Measurements from ENCODE around the gene SLC8A3.

Gene SLC8A3

DNA sequence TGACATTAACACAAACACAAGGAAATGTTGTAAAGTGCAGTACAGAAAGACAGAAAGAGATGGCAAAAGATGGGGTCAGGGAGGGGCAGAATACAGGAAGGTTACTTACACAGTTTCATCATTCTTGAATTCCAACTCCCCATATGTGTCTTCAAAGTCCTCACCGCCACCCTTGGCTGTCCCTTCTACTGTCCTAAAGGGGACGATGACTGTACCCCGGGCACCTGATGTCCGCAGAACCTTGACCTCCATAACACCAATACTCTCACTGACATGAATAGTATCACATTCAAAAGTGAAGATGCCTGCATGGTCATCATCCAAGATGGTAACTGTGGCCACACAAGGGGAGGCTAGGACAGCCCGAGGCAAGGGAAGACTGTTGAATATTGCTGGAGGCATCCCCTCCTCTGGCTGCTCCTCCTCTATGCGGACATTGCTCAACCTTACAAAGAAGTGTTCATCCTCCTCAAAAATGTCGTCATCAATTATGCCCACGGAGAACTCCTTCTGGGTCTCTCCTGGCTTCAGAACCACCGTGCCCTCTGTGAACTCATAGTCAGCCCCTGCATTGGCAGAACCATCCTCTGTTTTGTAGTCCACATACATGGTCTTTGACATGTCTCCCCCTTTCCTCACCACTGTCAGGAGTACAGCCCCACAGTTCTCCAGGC lies 22.1 kb downstream of the SLC8A3 start:
- in situ Hi-C loops (cut with HindIII; ENCODE audit: low pct_unique_long_range_greater_than_20kb, low sequenced_read_pairs): no loop called here
- TF ChIP-seq JUND (IDR thresholded peaks at IDR 0.05; ENCODE audit: low read depth): no peak
- DNase-seq (ENCODE audit: low read depth in 1 of 2, low spot score in 1 of 2): no peak

- no peak for DNase-seq (ENCODE audit: low read depth in 1 of 2, low spot score in 1 of 2)
- in situ Hi-C loops (cut with HindIII; ENCODE audit: low pct_unique_long_range_greater_than_20kb, low sequenced_read_pairs): no loop called here
These were observed 26.4 kb downstream of the SLC8A3 start for GRCh38 chr14:70162358-70162757.

GRCh38 chr14:70156592-70156991 lies 32.2 kb downstream of the SLC8A3 start:
- DNase-seq (ENCODE audit: low read depth in 1 of 2, low spot score in 1 of 2): no peak
- in situ Hi-C loops (cut with HindIII; ENCODE audit: low pct_unique_long_range_greater_than_20kb, low sequenced_read_pairs): no loop called here
- TF ChIP-seq JUND (IDR thresholded peaks at IDR 0.05; ENCODE audit: low read depth): no peak

More at GRCh38 chr14:70162358-70162757, 26.4 kb downstream of the SLC8A3 start:
- TF ChIP-seq JUND (IDR thresholded peaks at IDR 0.05; ENCODE audit: low read depth): no peak

GRCh38 chr14:70152704-70153103 lies 36.0 kb downstream of the SLC8A3 start:
- TF ChIP-seq JUND (IDR thresholded peaks at IDR 0.05; ENCODE audit: low read depth): no peak
- in situ Hi-C loops (cut with HindIII; ENCODE audit: low pct_unique_long_range_greater_than_20kb, low sequenced_read_pairs): no loop called here
- no peak for DNase-seq (ENCODE audit: low read depth in 1 of 2, low spot score in 1 of 2)

DNA sequence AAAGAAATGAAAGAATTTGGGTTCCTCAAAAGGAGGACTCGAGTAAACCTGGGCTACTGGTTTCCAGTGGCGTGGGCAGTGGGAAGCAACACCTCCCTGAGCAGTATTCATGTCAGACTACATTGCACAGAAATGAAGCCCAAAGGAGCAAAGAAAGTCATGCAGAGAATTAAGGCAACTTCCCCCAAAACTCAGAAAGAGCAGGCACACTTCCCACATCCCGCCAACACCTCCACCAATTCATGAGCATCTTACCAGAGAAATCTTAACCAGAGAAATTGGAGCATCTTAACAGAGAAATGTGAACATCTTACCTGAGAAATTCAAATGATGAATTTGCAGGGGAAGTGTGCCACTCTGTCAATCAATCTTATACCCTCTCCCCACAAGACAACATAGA lies 36.7 kb downstream of the SLC8A3 start:
- no peak for TF ChIP-seq JUND (IDR thresholded peaks at IDR 0.05; ENCODE audit: low read depth)
- in situ Hi-C loops (cut with HindIII; ENCODE audit: low pct_unique_long_range_greater_than_20kb, low sequenced_read_pairs): no loop called here
- DNase-seq (ENCODE audit: low read depth in 1 of 2, low spot score in 1 of 2): no peak

- in situ Hi-C loops (cut with HindIII; ENCODE audit: low pct_unique_long_range_greater_than_20kb, low sequenced_read_pairs): no loop called here
- TF ChIP-seq JUND (IDR thresholded peaks at IDR 0.05; ENCODE audit: low read depth): no peak
- DNase-seq (ENCODE audit: low read depth in 1 of 2, low spot score in 1 of 2): no peak
These were observed 39.1 kb downstream of the SLC8A3 start for GRCh38 chr14:70149596-70150165.

DNA sequence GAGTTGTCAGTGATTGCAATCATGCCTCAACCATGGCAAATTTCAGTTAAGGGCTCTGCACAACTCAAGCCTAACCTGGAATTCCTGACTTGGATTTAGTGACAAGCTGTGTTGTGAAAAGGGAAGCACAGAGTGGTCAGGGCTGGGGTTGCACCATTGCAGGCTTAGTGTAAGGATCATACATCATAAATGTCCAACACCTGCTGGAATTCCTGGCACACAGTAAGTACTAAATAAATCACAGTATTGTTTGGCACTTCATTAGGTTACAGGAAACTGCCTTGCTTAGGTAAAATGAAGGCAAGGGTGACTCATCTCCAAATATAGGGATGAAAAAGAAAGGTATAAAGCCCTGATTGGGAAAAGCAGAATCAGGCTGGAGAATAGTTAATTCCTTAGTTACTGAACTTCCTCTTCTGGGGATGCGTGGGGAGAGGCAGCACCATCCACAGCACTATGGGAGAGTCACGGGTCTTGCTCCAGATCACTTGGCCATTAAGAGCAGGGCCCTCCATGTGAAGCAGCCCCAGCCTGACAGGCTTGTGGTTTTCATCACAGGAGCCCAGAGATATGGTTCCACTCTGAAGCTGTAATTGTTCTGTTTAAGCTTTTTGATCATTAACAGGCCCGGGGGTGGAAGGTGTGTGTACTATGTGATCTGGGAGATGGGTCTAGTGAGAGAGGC lies 39.7 kb downstream of the SLC8A3 start:
- TF ChIP-seq JUND (IDR thresholded peaks at IDR 0.05; ENCODE audit: low read depth): no peak
- in situ Hi-C loops (cut with HindIII; ENCODE audit: low pct_unique_long_range_greater_than_20kb, low sequenced_read_pairs): no loop called here
- no peak for DNase-seq (ENCODE audit: low read depth in 1 of 2, low spot score in 1 of 2)

GRCh38 chr14:70148351-70148750 lies 40.4 kb downstream of the SLC8A3 start:
- TF ChIP-seq JUND (IDR thresholded peaks at IDR 0.05; ENCODE audit: low read depth): no peak
- no peak for DNase-seq (ENCODE audit: low read depth in 1 of 2, low spot score in 1 of 2)
- in situ Hi-C loops (cut with HindIII; ENCODE audit: low pct_unique_long_range_greater_than_20kb, low sequenced_read_pairs): no loop called here

- in situ Hi-C loops (cut with HindIII; ENCODE audit: low pct_unique_long_range_greater_than_20kb, low sequenced_read_pairs): no loop called here
- DNase-seq (ENCODE audit: low read depth in 1 of 2, low spot score in 1 of 2): no peak
- no peak for TF ChIP-seq JUND (IDR thresholded peaks at IDR 0.05; ENCODE audit: low read depth)
These were observed 44.7 kb downstream of the SLC8A3 start for GRCh38 chr14:70144046-70144445.

DNA sequence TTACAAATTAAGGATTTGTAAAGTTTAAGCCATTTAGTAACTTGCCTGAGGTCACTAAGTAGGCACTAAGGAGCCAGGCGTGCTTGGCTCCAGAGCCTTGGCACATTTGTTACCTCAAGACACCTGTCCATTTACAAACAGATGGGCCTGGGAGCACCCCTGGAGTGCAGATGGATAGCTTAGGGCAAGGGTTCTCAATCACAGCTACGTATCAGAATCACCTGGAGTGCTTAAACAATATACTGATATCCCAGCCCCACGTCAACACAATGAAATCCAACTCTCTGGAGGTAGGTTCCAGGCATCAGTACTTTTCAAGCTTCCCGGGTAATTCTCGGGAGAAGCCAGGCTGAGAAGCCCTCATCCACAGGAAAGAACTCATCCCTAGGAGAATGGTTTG lies 45.4 kb downstream of the SLC8A3 start:
- TF ChIP-seq JUND (IDR thresholded peaks at IDR 0.05; ENCODE audit: low read depth): no peak
- in situ Hi-C loops (cut with HindIII; ENCODE audit: low pct_unique_long_range_greater_than_20kb, low sequenced_read_pairs): no loop called here
- no peak for DNase-seq (ENCODE audit: low read depth in 1 of 2, low spot score in 1 of 2)

DNA sequence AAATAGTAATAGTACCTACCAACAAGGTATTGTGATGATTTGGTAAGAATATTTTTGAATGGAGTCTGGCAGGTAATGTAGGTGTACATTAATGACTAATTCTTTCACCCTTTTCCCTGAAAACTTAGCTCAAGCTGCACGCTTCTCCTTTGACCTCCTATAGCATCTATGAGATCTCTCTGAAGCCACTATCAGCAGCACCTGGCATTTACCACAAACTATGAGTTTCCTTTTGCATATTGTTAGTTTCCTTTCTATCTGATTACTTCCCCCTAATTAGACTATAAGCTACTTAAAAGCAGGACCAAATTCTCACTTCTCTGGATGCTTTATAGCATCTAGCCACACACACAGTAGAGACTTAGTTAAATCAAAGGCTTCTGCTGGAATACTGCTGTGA lies 48.1 kb downstream of the SLC8A3 start:
- no peak for DNase-seq (ENCODE audit: low read depth in 1 of 2, low spot score in 1 of 2)
- in situ Hi-C loops (cut with HindIII; ENCODE audit: low pct_unique_long_range_greater_than_20kb, low sequenced_read_pairs): no loop called here
- TF ChIP-seq JUND (IDR thresholded peaks at IDR 0.05; ENCODE audit: low read depth): no peak

DNA sequence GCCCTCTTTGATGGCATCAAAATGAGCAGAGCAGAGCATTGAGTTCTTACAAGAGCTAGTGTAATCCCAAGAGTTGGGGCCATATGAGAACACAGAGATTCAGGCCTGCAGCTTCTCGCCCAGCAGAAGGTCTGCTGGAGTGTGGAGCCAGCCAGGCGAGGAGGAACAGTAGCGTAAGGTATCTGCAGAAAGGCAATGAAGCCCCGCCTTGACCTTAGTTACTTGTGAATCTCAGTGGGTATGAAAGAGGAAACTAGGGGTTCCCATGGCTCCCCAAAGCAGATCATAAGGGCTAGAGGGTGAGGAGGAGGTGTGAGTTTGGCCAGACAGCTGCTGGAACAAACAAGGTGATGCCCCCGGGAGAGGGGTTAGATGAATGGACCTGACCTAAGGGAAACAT lies 49.4 kb downstream of the SLC8A3 start:
- no peak for TF ChIP-seq JUND (IDR thresholded peaks at IDR 0.05; ENCODE audit: low read depth)
- in situ Hi-C loops (cut with HindIII; ENCODE audit: low pct_unique_long_range_greater_than_20kb, low sequenced_read_pairs): no loop called here
- no peak for DNase-seq (ENCODE audit: low read depth in 1 of 2, low spot score in 1 of 2)

DNA sequence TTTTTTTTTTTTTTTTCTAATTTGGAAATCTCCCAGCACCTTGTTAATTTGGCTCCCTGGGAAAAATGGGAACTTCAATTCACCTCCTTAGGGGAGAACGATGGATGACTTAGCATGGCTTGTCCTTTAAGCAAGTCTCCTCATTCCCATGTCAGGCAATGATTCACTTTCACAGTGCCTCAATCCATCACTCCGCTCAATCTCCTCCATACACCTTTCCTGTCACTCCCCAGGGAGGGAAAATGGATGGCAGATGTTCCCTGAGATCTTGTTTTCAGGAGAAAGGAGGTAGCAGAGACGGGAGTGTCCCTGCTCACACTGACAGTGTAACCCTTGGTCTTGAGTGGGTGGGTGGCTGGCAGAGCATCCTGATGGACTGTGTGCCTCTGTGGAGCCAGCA lies 51.0 kb downstream of the SLC8A3 start:
- DNase-seq (ENCODE audit: low read depth in 1 of 2, low spot score in 1 of 2): no peak
- TF ChIP-seq JUND (IDR thresholded peaks at IDR 0.05; ENCODE audit: low read depth): no peak
- in situ Hi-C loops (cut with HindIII; ENCODE audit: low pct_unique_long_range_greater_than_20kb, low sequenced_read_pairs): no loop called here
